CD4-positive, alpha-beta T cell (primary cell): ENCODE data around the gene TUBA4B. TPM values are rescaled to one million over a fixed set of nuclear protein-coding genes. Genes with fewer than 3 reads are reported as not detected.

Experiments
- ATAC-seq: fragments of 200-7000 bp; cut with Tn5 transposase; one replicate; pipeline ENCODE4 v1.10.0; 2022; ENCODE audit warnings: mild to moderate bottlenecking; ENCODE audit not compliant: poor library complexity
- CTCF ChIA-PET: fragments of 350-600 bp; sonication (Branson Sonifier 250); formaldehyde crosslinking; loops from one replicate; lab custom pipeline; 2021; ENCODE audit warnings: antibody characterized with exemption, inconsistent platforms; lab: Charles Lee
- POLR2A ChIA-PET: fragments of 350-600 bp; sonication (Branson Sonifier 250); formaldehyde crosslinking; loops from one replicate; lab custom pipeline; 2021; ENCODE audit warnings: antibody characterized with exemption, inconsistent platforms; lab: Charles Lee
- DNase-seq, 14 experiments: peaks; one replicate each; pipeline ENCODE4 v3.0.0-alpha.2; 2013 to 2020; ENCODE audit warnings: mixed read lengths in 2 of 14
- H3K27ac ChIP-seq, 2 donors: one replicate each; pipeline versions ENCODE4 v1.5.1 to v1.7.0; 2013; ENCODE audit warnings: low read length in 2 of 2, low read depth in 1 of 2, mild to moderate bottlenecking in 1 of 2
- H3K27me3 ChIP-seq, 2 experiments: 1 replicate in 1 of 2; 2 replicates in 1 of 2; pipeline versions ENCODE4 v1.6.1 to v1.7.0; 2013; ENCODE audit warnings: low read length in 2 of 2, control low read depth in 1 of 2, mild to moderate bottlenecking in 1 of 2, moderate library complexity in 1 of 2; ENCODE audit not compliant: insufficient read depth in 2 of 2, control insufficient read depth in 1 of 2
- H3K36me3 ChIP-seq: one replicate; pipeline ENCODE4 v1.6.1; 2013; ENCODE audit warnings: low read length, control low read depth; ENCODE audit not compliant: insufficient read depth
- H3K4me1 ChIP-seq: one replicate; pipeline ENCODE4 v1.6.1; 2013; ENCODE audit warnings: low read length, control low read depth; ENCODE audit not compliant: insufficient read depth
- H3K4me3 ChIP-seq: one replicate; pipeline ENCODE4 v1.5.1; 2013; ENCODE audit warnings: mild to moderate bottlenecking, low read length, moderate library complexity
- H3K9me3 ChIP-seq, 2 experiments: 1 replicate in 1 of 2; 2 replicates in 1 of 2; pipeline versions ENCODE4 v1.6.1 to v1.7.0; 2013; ENCODE audit warnings: low read length in 2 of 2, mild to moderate bottlenecking in 2 of 2, control low read depth in 1 of 2, moderate library complexity in 1 of 2; ENCODE audit not compliant: control insufficient read depth in 1 of 2, insufficient read depth in 1 of 2
- H3K27ac Mint-ChIP-seq: one replicate; pipeline ENCODE4 v1.8.0; 2020; ENCODE audit warnings: mixed read lengths
- H3K27me3 Mint-ChIP-seq: one replicate; pipeline ENCODE4 v1.8.0; 2021; ENCODE audit warnings: mixed read lengths
- H3K36me3 Mint-ChIP-seq: one replicate; pipeline ENCODE4 v1.8.0; 2021; ENCODE audit warnings: low read depth, mixed read lengths
- H3K4me1 Mint-ChIP-seq: one replicate; pipeline ENCODE4 v1.8.0; 2021; ENCODE audit warnings: low read depth, mixed read lengths
- H3K4me3 Mint-ChIP-seq: one replicate; pipeline ENCODE4 v1.8.0; 2020; ENCODE audit warnings: mild to moderate bottlenecking, mixed read lengths
- H3K9me3 Mint-ChIP-seq: one replicate; pipeline ENCODE4 v1.8.0; 2020; ENCODE audit warnings: mixed read lengths
- intact Hi-C, 2 experiments: fragments of 100-400 bp; cut with DNase I in 1 of 2; cut with micrococcal nuclease in 1 of 2; formaldehyde crosslinking; loops; one replicate each; pipeline versions ENCODE4 v1.15.1 to v1.9.0; 2023 to 2025; cut with DNase I, micrococcal nuclease
- total RNA-seq, 174 experiments: library from RNA in 2 of 174; stranded (reverse) in 2 of 174; gene quantifications; one replicate each; pipeline ENCODE4 v1.2.3 and lab custom pipeline; 2021 to 2026
- TF ChIP-seq, protein P1 (sequence below): fragments of 200-600 bp; IDR thresholded peaks from one replicate; pipeline ENCODE4 v1.8.0; 2022; ENCODE audit warnings: antibody characterized with exemption, mild to moderate bottlenecking

The TUBA4B gene
- total RNA-seq, 2 experiments from 2014 or later, result not detected

DNA sequence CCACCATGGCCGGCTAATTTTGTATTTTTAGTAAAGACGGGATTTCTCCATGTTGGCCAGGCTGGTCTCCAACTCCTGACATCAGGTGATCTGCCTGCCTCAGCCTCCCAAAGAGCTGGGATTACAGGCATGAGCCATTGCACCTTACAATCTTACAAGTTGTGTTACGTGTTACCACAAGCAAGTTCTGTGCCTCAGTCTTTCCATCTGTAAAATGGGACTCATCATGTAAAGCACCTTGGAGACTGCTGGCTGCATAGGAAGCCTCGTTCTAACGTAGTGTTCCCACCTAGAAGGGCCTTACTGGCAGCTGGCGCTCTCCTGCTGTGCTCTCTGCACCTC, 36.1 kb downstream of the TUBA4B start:
- Histone ChIP-seq H3K27ac (no peak overlapping the region), H3K27me3 (no peaks in the 10 kb centered on the region), H3K4me3 (no peak overlapping the region), H3K36me3 (peaks cover 19% of the 10 kb centered on the region), H3K4me1 (peaks cover 3% of the 10 kb centered on the region), H3K9me3 (no peaks in the 10 kb centered on the region)
- intact Hi-C loops, result no loop called here
- Mint-ChIP-seq H3K36me3 (peaks cover 20% of the 10 kb centered on the region), H3K4me3 (no peak overlapping the region), H3K9me3 (no peaks in the 10 kb centered on the region), H3K27ac (no peak overlapping the region), H3K4me1 (peaks cover 2% of the 10 kb centered on the region), H3K27me3 (no peaks in the 10 kb centered on the region)
- TF ChIP-seq, protein P1, sequence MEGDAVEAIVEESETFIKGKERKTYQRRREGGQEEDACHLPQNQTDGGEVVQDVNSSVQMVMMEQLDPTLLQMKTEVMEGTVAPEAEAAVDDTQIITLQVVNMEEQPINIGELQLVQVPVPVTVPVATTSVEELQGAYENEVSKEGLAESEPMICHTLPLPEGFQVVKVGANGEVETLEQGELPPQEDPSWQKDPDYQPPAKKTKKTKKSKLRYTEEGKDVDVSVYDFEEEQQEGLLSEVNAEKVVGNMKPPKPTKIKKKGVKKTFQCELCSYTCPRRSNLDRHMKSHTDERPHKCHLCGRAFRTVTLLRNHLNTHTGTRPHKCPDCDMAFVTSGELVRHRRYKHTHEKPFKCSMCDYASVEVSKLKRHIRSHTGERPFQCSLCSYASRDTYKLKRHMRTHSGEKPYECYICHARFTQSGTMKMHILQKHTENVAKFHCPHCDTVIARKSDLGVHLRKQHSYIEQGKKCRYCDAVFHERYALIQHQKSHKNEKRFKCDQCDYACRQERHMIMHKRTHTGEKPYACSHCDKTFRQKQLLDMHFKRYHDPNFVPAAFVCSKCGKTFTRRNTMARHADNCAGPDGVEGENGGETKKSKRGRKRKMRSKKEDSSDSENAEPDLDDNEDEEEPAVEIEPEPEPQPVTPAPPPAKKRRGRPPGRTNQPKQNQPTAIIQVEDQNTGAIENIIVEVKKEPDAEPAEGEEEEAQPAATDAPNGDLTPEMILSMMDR, result no peak
- POLR2A ChIA-PET, result no interaction called here
- ATAC-seq (no peak), DNase-seq (no peak)
- CTCF ChIA-PET, result no interaction called here

DNA sequence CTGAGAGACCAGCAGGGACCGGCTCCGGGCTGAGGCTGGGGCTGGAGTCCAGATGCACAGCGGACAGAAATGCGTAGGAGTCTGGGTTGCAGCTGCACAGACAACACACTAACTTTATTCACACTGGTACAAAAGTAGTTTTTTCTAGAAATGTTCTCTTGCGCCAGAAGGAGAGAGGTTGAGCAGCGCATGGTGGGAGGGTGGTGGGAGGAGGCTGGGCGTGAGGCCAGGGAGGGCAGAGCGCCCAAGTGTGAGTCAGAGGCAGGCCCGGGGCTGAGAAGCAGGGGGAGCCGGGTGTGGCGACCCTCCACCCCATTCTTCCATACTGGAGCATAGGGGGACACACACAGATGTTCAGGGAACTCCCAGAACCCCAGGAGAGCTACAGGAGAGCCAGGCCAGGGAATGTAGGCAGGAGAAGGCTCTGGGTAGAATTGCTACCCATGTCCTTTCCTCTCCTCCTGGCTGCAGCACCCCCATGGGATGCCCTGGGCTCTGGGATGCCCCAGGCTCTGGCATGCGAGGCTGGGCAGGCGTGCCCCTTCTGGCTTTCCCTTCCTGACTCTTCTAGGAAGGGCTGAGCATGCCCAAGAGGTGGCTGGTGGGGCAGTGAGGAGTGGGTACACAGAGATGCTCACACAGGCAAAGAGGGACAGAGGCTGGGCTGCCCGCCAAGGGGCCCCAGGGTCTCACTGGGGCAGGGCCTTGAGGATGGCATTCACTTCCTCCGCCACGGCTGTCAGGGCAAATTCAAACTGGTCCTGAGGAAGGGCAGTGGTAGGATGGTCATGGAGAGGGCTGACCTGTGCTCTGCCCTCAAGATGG, 36.7 kb downstream of the TUBA4B start:
- ATAC-seq, result no peak
- POLR2A ChIA-PET, result no interaction called here
- H3K36me3 Mint-ChIP-seq, result peaks cover 15% of the 10 kb centered on the region

DNA sequence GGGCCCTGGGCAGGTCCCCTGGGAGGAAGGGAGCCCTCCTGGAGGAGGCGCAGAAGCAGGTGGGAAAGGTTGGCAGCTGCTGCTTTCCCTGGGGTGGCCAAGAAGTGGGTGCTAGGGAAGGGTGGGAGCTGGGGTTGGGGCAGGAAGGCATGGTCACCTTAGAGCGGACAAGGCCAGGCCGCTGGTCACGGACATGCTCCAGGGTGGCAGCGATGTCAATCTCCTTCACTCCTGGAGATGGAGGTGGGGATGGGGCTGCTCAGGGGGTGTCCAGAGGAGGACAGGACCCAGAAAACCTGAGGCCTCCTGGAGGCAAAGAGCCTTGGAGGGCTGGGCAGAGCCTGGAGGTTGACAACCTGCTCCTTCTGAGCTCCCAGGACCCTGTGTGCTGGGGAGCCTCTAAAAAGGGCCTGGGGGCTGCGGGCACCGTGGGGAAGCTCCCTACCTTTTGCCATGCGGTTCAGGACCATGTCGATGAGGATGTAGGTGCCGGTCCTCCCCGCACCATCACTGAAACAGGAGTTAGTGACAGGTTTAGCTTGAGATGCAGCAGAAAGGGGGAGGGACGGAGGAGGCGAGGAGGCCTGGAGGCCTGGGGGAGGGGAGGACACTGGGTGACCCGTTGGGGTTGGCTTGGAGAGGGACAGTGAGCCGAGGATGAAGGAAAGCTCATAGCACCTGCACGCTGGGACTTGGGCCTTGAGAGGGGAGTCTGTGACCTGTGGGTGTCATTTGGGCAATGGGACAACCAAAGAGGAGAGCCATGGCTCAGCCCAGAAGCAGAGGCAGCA, 37.5 kb downstream of the TUBA4B start:
- Histone ChIP-seq H3K4me3 (no peak overlapping the region), H3K27me3 (no peaks in the 10 kb centered on the region), H3K36me3 (peaks cover 5% of the 10 kb centered on the region), H3K4me1 (peaks cover 16% of the 10 kb centered on the region), H3K9me3 (no peaks in the 10 kb centered on the region), H3K27ac (no peak overlapping the region)
- Mint-ChIP-seq H3K36me3 (peaks cover 11% of the 10 kb centered on the region), H3K4me3 (no peak overlapping the region), H3K4me1 (peaks cover 12% of the 10 kb centered on the region), H3K27ac (no peak overlapping the region), H3K9me3 (no peaks in the 10 kb centered on the region), H3K27me3 (no peaks in the 10 kb centered on the region)
- DNase-seq (no peak), ATAC-seq (no peak)
- intact Hi-C loops, result loop anchor here in 1 of 2 experiments (5.0 to 10.0 kb wide), 2 partner anchors 63 to 254 kb away; partner anchors contain the start of genes ANKZF1, ATG9A, CHPF and TMEM198
- CTCF ChIA-PET, result interaction anchor here (1.4 kb wide), 1 partner anchor 130 kb away, joined by 3 read pairs; the partner anchor contains the start of gene NHEJ1
- TF ChIP-seq, protein P1, result no peak
- POLR2A ChIA-PET, result no interaction called here

More for the DNA sequence above, 36.7 kb downstream of the TUBA4B start:
- intact Hi-C loops, result loop anchor here in 1 of 2 experiments (5.0 to 10.0 kb wide), 2 partner anchors 62 to 255 kb away; partner anchors contain the start of genes ANKZF1, ATG9A, CHPF and TMEM198
- Histone ChIP-seq H3K27ac (no peak overlapping the region), H3K36me3 (peaks cover 13% of the 10 kb centered on the region), H3K27me3 (no peaks in the 10 kb centered on the region), H3K4me3 (no peak overlapping the region), H3K4me1 (peaks cover 9% of the 10 kb centered on the region), H3K9me3 (no peaks in the 10 kb centered on the region)
- Mint-ChIP-seq H3K9me3 (no peaks in the 10 kb centered on the region), H3K27me3 (no peaks in the 10 kb centered on the region), H3K27ac (no peak overlapping the region), H3K4me3 (no peak overlapping the region), H3K4me1 (peaks cover 5% of the 10 kb centered on the region)
- CTCF ChIA-PET, result interaction anchor here (1.4 kb wide), 1 partner anchor 129 kb away, joined by 3 read pairs; the partner anchor contains the start of gene NHEJ1
- DNase-seq, result no peak
- TF ChIP-seq, protein P1, result no peak
